GM12875 (cell line): ENCODE measurements around the gene MTFP1.

Source experiments
- H3K4me3 ChIP-seq: one replicate; pipeline ENCODE4 v1.5.1; 2011; ENCODE audit warnings: low read depth, low read length, control low read depth
- CTCF ChIP-seq: IDR thresholded peaks from 2 replicates; pipeline ENCODE4 v1.5.1; 2011; ENCODE audit warnings: low read depth, mild to moderate bottlenecking, control low read depth, inconsistent platforms, low read length, moderate library complexity, borderline replicate concordance; ENCODE audit not compliant: insufficient read depth

Gene MTFP1

GRCh38 chr22:30404307-30404706, 21.3 kb upstream of the MTFP1 start:
- H3K4me3 ChIP-seq: no peak overlapping the region
- no peak for TF ChIP-seq CTCF

- H3K4me3 ChIP-seq: no peak overlapping the region
- TF ChIP-seq CTCF: no peak
Observed at GRCh38 chr22:30405731-30406130, 19.8 kb upstream of the MTFP1 start.

GRCh38 chr22:30406400-30406799, 19.2 kb upstream of the MTFP1 start:
- H3K4me3 ChIP-seq: no peak overlapping the region
- no peak for TF ChIP-seq CTCF

- TF ChIP-seq CTCF: no peak
- H3K4me3 ChIP-seq: no peak overlapping the region
Observed at GRCh38 chr22:30408388-30409102, 17.0 kb upstream of the MTFP1 start.

- H3K4me3 ChIP-seq: no peak overlapping the region
- no peak for TF ChIP-seq CTCF
Observed at GRCh38 chr22:30411780-30412179, 13.8 kb upstream of the MTFP1 start.

- TF ChIP-seq CTCF: no peak
Observed at GRCh38 chr22:30413001-30413400, 12.6 kb upstream of the MTFP1 start.

GRCh38 chr22:30413745-30414524, 11.6 kb upstream of the MTFP1 start:
- H3K4me3 ChIP-seq: no peak overlapping the region
- TF ChIP-seq CTCF: no peak

More at GRCh38 chr22:30413001-30413400, 12.6 kb upstream of the MTFP1 start:
- no peak overlapping the region for H3K4me3 ChIP-seq
